H9 (cell line): Measurements from ENCODE around the gene RECQL. TPM values are rescaled to one million over a fixed set of nuclear protein-coding genes. Genes with fewer than 3 reads are reported as not detected.

Experiments
- DNase-seq: peaks from one replicate; pipeline ENCODE4 v3.0.0-alpha.2; 2017
- H2AFZ ChIP-seq: one replicate; pipeline ENCODE4 v1.6.1; 2013; ENCODE audit warnings: mild to moderate bottlenecking, low read length, control low read depth, moderate library complexity
- H2AK5ac ChIP-seq: 2 replicates; pipeline ENCODE4 v1.6.1; 2013; ENCODE audit warnings: low read length, control low read depth, mixed read lengths; ENCODE audit not compliant: insufficient read length
- H2BK120ac ChIP-seq: one replicate; pipeline ENCODE4 v1.6.1; 2013; ENCODE audit warnings: low read depth, mild to moderate bottlenecking, low read length, control low read depth, inconsistent platforms; ENCODE audit not compliant: poor library complexity, severe bottlenecking
- H2BK12ac ChIP-seq: 2 replicates; pipeline ENCODE4 v1.6.1; 2013; ENCODE audit warnings: low read length, control low read depth, mixed read lengths, low read depth; ENCODE audit not compliant: insufficient read length
- H2BK15ac ChIP-seq: 2 replicates; pipeline ENCODE4 v1.6.1; 2013; ENCODE audit warnings: low read depth, low read length, control low read depth
- H2BK20ac ChIP-seq: one replicate; pipeline ENCODE4 v1.6.1; 2013; ENCODE audit warnings: low read depth, mild to moderate bottlenecking, low read length, control low read depth, inconsistent platforms; ENCODE audit not compliant: poor library complexity, severe bottlenecking
- H2BK5ac ChIP-seq: 2 replicates; pipeline ENCODE4 v1.6.1; 2013; ENCODE audit warnings: low read length, control low read depth, mixed read lengths; ENCODE audit not compliant: insufficient read length
- H3K14ac ChIP-seq: 2 replicates; pipeline ENCODE4 v1.6.1; 2013; ENCODE audit warnings: low read length, control low read depth; ENCODE audit not compliant: insufficient read depth
- H3K18ac ChIP-seq: 2 replicates; pipeline ENCODE4 v1.6.1; 2013; ENCODE audit warnings: low read depth, mild to moderate bottlenecking, mixed read lengths, low read length, control low read depth; ENCODE audit not compliant: insufficient read length
- H3K23ac ChIP-seq: 2 replicates; pipeline ENCODE4 v1.6.1; 2013; ENCODE audit warnings: low read length, control low read depth, mixed read lengths, low read depth; ENCODE audit not compliant: insufficient read length
- H3K23me2 ChIP-seq: 2 replicates; pipeline ENCODE4 v1.6.1; 2013; ENCODE audit warnings: low read depth, mild to moderate bottlenecking, mixed read lengths, low read length, control low read depth; ENCODE audit not compliant: insufficient read length, poor library complexity, severe bottlenecking
- H3K27ac ChIP-seq: 2 replicates; pipeline ENCODE4 v1.5.1; 2013; ENCODE audit warnings: low read length, control low read depth, mixed read lengths, low read depth; ENCODE audit not compliant: insufficient read length
- H3K27me3 ChIP-seq: 2 replicates; pipeline ENCODE4 v1.6.1; 2013; ENCODE audit warnings: low read length, control low read depth, inconsistent platforms; ENCODE audit not compliant: insufficient read depth
- H3K4ac ChIP-seq: 2 replicates; pipeline ENCODE4 v1.6.1; 2013; ENCODE audit warnings: low read depth, mild to moderate bottlenecking, control low read depth, inconsistent platforms, low read length, moderate library complexity
- H3K4me1 ChIP-seq: 2 replicates; pipeline ENCODE4 v1.6.1; 2013; ENCODE audit warnings: low read length, control low read depth, inconsistent platforms; ENCODE audit not compliant: insufficient read depth
- H3K4me2 ChIP-seq: 2 replicates; pipeline ENCODE4 v1.6.1; 2013; ENCODE audit warnings: low read length, control low read depth, mixed read lengths; ENCODE audit not compliant: insufficient read length, insufficient read depth
- H3K56ac ChIP-seq: 2 replicates; pipeline ENCODE4 v1.6.1; 2013; ENCODE audit warnings: low read depth, mild to moderate bottlenecking, mixed read lengths, low read length, control low read depth; ENCODE audit not compliant: insufficient read length
- H3K79me1 ChIP-seq: 2 replicates; pipeline ENCODE4 v1.6.1; 2013; ENCODE audit warnings: low read depth, mild to moderate bottlenecking, moderate library complexity, low read length, control low read depth, inconsistent platforms; ENCODE audit not compliant: insufficient read depth, poor library complexity, severe bottlenecking
- H3K79me2 ChIP-seq: 2 replicates; pipeline ENCODE4 v1.6.1; 2013; ENCODE audit warnings: low read length, control low read depth, inconsistent platforms; ENCODE audit not compliant: insufficient read depth
- H3K9ac ChIP-seq: 2 replicates; pipeline ENCODE4 v1.6.1; 2013; ENCODE audit warnings: low read length, control low read depth, mixed read lengths; ENCODE audit not compliant: insufficient read length; ENCODE audit errors: extremely low read depth
- H3K9me3 ChIP-seq: one replicate; pipeline ENCODE4 v1.6.1; 2013; ENCODE audit warnings: low read depth, low read length, inconsistent platforms; ENCODE audit not compliant: control insufficient read depth
- H3T11ph ChIP-seq: one replicate; pipeline ENCODE4 v1.6.1; 2013; ENCODE audit warnings: mild to moderate bottlenecking, low read length, control low read depth, inconsistent platforms
- H4K20me1 ChIP-seq: one replicate; pipeline ENCODE4 v1.6.1; 2013; ENCODE audit not compliant: control insufficient read depth, insufficient read length, insufficient read depth
- H4K5ac ChIP-seq: 2 replicates; pipeline ENCODE4 v1.6.1; 2013; ENCODE audit warnings: low read depth, mild to moderate bottlenecking, mixed read lengths, low read length, control low read depth; ENCODE audit not compliant: insufficient read length
- H4K8ac ChIP-seq: replicated peaks from 2 replicates; pipeline ENCODE4 v1.6.1; 2013; ENCODE audit warnings: low read length, control low read depth, mixed read lengths, low read depth; ENCODE audit not compliant: insufficient read length
- H4K91ac ChIP-seq: 2 replicates; pipeline ENCODE4 v1.6.1; 2013; ENCODE audit warnings: low read depth, mild to moderate bottlenecking, moderate library complexity, mixed read lengths, low read length, control low read depth; ENCODE audit not compliant: insufficient read length
- H3K27ac Mint-ChIP-seq, 3 experiments: 2 replicates in 2 of 3; 3 replicates in 1 of 3; pipeline ENCODE4 v1.8.0; 2020 to 2021; ENCODE audit warnings: mixed read lengths in 3 of 3, mild to moderate bottlenecking in 1 of 3, moderate library complexity in 1 of 3
- H3K27me3 Mint-ChIP-seq: 2 replicates; pipeline ENCODE4 v1.8.0; 2021; ENCODE audit warnings: low read depth, mild to moderate bottlenecking, moderate library complexity, mixed read lengths
- H3K36me3 Mint-ChIP-seq, 3 experiments: 2 replicates in 2 of 3; 3 replicates in 1 of 3; pipeline ENCODE4 v1.8.0; 2020 to 2021; ENCODE audit warnings: low read depth in 3 of 3, mixed read lengths in 3 of 3; ENCODE audit not compliant: insufficient read depth in 1 of 3
- H3K4me1 Mint-ChIP-seq, 2 experiments: 2 replicates each; pipeline ENCODE4 v1.8.0; 2020; ENCODE audit warnings: mixed read lengths in 2 of 2
- H3K4me3 Mint-ChIP-seq, 2 experiments: 2 replicates in 1 of 2; 3 replicates in 1 of 2; pipeline ENCODE4 v1.8.0; 2020 to 2021; ENCODE audit warnings: mild to moderate bottlenecking in 2 of 2, mixed read lengths in 2 of 2, moderate library complexity in 1 of 2
- H3K9me3 Mint-ChIP-seq, 2 experiments: 2 replicates in 1 of 2; 3 replicates in 1 of 2; pipeline ENCODE4 v1.8.0; 2020; ENCODE audit warnings: mild to moderate bottlenecking in 2 of 2, mixed read lengths in 2 of 2, moderate library complexity in 1 of 2
- WGBS: extraction: QIAGEN DNeasy Blood & Tissue Kit; methylation state at CpG from one replicate; pipeline ENCODE4 v1.1.7; 2013; ENCODE audit warnings: missing lambda C conversion rate, low lambda C conversion rate, mixed read lengths; ENCODE audit not compliant: insufficient read length; ENCODE audit errors: extremely low coverage; 5-methylcytosine and 5-hydroxymethylcytosine counted together
- total RNA-seq: library from RNA; stranded (reverse); gene quantifications from 2 replicates; pipeline ENCODE4 v1.2.1, GENCODE V29; 2021
- TF ChIP-seq, protein P1 (sequence below): fragments of 200-600 bp; sonication (generic); conservative IDR thresholded peaks from 3 replicates; pipeline ENCODE4 v1.8.0; 2021; ENCODE audit warnings: antibody characterized with exemption, mild to moderate bottlenecking

The RECQL gene
- total RNA-seq, 1 experiment from 2014 or later, result 41.0 TPM

DNA sequence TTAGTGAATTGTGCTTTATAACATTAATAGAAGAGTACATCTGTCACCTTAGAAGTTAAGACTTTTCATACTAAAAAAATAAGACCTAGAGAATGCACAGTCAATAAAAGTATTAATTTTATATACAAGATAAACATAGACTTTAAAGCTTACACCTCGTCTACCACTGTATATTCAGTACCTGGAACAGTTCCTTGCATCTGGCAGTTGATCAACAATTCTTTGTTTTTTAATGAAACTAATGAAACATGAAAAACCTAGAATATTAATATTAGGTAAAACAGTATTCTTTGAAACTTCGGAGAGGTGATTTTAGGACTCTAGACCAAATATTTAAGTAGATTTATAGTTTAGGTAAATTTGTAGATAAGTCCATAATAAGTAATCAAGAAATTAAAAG is 4.5 kb upstream of the RECQL start:
- no peak overlapping the region for H4K5ac ChIP-seq
- peaks cover 1% of the 10 kb centered on the region for H4K20me1 ChIP-seq

More for the DNA sequence above, 4.5 kb upstream of the RECQL start:
- Histone ChIP-seq H3K79me1 (peaks cover 3% of the 10 kb centered on the region), H3K23me2 (peaks cover 6% of the 10 kb centered on the region), H3K4me1 (no peaks in the 10 kb centered on the region), H2BK12ac (no peak overlapping the region), H3K14ac (no peak overlapping the region), H2AFZ (no peak overlapping the region), H3K56ac (no peak overlapping the region), H3K23ac (no peak overlapping the region), H2BK5ac (no peak overlapping the region), H4K91ac (no peak overlapping the region), H3K27ac (no peak overlapping the region), H3K18ac (no peak overlapping the region), H3K9ac (no peak overlapping the region), H3K4ac (no peak overlapping the region), H3K9me3 (no peaks in the 10 kb centered on the region), H2BK20ac (no peak overlapping the region), H2BK15ac (no peak overlapping the region), H2BK120ac (no peak overlapping the region), H4K8ac (no peak overlapping the region), H2AK5ac (no peak overlapping the region), H3T11ph (no peak overlapping the region), H3K79me2 (peaks cover 13% of the 10 kb centered on the region; the same call in 1 of the 2 replicates), H3K4me2 (no peak overlapping the region), H3K27me3 (no peaks in the 10 kb centered on the region)
- no CpG with 5 or more reads among the region's 2 CpGs for WGBS
- TF ChIP-seq, protein P1, sequence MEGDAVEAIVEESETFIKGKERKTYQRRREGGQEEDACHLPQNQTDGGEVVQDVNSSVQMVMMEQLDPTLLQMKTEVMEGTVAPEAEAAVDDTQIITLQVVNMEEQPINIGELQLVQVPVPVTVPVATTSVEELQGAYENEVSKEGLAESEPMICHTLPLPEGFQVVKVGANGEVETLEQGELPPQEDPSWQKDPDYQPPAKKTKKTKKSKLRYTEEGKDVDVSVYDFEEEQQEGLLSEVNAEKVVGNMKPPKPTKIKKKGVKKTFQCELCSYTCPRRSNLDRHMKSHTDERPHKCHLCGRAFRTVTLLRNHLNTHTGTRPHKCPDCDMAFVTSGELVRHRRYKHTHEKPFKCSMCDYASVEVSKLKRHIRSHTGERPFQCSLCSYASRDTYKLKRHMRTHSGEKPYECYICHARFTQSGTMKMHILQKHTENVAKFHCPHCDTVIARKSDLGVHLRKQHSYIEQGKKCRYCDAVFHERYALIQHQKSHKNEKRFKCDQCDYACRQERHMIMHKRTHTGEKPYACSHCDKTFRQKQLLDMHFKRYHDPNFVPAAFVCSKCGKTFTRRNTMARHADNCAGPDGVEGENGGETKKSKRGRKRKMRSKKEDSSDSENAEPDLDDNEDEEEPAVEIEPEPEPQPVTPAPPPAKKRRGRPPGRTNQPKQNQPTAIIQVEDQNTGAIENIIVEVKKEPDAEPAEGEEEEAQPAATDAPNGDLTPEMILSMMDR, result no peak
- Mint-ChIP-seq H3K27ac (no peak overlapping the region), H3K9me3 (no peaks in the 10 kb centered on the region), H3K27me3 (no peaks in the 10 kb centered on the region), H3K36me3 (peaks cover 0 to 23% (median 14%) of the 10 kb centered on the region in 3 experiments; a peak in 5 of 7 replicates), H3K4me1 (peaks cover 6 to 9% of the 10 kb centered on the region in 2 experiments), H3K4me3 (no peak overlapping the region)
- no peak for DNase-seq
